ENCODE measurements around the gene VGLL4.

VGLL4 gene

DNA sequence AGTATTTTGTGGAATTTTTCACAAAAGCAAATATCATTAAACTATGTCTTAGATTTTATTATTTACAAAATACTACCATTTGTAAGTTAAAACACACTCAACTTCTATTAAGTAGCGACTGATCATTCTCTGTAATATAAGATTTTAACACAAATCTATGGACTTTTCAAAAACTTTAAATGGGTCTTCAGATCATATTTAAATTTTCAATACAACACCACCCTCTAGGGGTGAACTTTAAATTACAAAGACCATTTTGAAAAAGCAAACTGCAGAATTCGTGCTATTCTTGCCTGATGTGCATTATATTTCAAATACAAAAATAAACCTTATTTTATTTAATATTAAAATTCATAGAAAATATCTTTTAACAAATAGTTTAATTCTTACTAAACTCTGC, 8.2 kb upstream of the VGLL4 start:
- DNase-seq = peak; percentile 42

DNA sequence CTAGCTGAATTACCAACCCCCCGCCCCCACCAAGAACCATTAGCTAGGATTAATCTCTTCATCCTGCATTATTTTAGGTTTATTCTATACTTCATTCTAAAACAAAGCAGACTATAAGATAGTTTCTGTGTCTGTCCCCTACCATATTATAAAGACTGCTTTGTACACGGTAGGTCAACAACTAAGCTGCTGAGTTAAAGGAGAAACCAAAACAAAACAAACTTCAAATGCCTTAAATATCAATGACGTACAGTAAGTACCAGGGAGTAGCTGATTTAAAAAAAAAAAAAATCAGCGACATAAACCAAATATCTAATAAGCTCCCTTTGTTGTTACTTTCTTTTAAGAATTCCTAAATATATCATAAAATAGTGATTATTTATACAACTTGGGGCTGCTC, 7.8 kb upstream of the VGLL4 start:
- no peak for DNase-seq

DNA sequence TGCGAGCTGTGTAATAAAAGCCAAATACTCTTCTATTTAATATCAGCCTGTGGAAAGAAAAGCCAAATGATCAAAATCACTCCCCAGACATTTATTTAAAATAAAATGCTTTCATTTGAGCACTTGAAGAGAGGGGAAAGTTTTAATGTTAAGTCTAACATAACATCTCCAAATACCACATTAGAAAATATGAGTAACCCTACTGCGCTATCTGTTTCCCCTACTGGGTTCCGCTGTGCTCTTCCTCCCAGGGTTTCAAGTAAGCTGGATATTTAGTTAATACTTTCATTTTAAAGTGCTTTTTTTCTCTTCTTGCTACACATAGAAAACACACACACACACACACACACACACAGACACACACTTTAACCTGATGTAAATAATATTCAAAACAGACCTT, 6.7 kb upstream of the VGLL4 start:
- DNase-seq = peak; percentile 47

DNA sequence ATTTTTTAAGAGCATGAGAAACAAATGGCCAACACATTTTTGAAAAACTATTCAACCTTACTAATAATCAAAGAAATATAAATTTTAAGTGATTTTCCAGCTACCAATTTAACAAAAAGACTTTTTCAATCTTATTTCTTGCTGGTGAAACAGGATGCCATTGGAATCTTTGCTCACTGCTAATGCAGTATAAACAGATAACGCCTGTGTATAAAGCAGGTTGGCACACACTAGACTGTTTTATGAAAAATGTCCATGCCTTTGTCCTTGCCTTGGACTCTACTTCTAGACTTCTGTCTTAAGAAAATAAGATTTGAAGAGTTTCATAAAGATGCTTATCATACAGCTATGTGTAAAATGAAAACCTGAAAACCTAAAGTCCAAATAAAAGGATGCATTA, 5.0 kb upstream of the VGLL4 start:
- DNase-seq = no peak

DNA sequence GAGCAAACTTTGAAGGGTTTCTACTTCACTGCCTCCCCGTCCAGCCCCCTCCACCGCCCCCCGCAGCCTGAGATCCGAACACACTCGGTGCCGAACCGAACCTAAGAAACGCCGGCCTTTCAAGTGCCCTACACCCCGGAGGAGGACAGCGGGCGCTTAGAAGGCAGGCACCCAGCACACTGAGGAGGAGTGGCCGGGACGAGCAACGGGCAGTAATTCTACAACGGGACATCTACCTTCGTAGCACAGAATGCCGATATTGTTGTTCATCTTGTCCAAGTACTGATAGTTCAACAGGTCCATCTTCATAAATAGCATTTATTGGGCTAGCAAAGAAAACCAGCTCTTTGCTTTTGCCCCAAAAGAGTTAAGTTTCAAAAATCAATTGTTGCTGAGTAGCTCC, 513 bp downstream of the VGLL4 start:
- peak; percentile 55 for DNase-seq

DNA sequence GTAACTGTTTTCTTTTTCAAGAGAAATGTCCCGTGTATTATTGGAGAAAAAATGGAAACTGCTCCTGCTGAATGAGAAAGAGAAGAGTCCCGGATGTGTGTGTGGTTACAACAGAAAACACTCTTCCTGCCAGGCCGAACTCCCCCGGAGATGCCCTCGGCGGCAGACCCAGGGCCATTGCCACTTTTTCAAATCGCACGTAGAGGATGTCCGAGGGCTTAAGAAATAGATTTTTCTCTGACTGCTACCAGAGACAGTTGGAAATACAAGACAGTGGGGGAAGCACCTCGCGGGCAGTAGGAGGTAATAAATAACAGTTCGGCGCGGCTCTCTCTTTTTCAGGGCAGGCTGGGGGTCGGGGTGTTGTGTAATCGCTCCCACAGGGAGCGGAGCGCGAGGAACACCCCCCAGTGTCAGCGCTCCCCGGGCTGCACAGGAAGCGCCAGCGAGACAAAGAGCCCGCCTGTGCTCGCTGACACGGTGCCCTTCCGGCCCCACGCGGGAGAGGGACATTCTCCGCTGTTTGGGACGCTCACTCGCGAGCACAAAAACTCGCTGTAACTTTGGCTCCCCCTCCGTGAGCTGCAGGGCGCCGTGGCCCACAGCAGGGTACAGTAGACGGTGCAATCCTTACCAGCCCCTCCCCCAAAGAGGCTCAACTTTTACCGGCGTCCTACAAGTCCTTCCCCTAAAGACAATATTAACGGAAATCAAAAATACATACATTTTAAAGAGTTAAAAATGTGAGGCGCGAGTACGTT, 1.1 kb downstream of the VGLL4 start:
- DNase-seq = peak; percentile 83

DNA sequence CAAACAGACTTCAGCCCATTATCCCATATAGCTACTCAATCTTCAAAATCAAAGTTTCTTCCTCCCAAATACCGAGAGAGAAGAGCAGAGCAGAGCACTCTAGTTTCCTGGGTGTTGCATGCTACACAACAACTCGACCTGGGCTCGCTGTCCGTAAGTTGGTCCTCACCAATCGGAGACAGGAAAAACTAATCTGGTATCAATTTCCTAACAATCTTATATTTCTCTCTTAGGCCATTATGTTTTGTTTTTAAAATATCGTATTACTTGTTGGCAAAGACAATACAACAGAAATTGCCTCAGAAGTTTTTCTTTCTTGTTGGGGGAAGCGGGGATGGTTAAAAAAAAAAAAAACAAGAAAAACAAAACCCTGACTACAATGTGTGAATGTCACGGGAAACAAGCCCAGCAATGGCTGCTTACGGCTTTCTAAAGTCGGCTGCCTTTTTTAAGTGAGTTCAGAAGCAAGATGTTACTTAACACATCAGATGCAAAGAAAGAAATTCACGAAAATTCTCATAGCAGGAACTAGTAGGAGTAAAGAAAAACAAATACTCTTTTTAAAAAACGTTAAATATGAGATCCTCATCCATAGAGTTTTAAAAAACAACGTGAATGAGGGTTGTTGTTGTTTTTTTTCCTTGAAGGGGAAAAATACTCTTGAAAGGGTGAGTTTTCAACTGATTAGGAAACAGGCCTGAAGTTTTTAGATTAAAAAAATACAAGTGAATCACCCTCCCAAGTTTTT, 1.9 kb downstream of the VGLL4 start:
- peak; percentile 60 for DNase-seq

DNA sequence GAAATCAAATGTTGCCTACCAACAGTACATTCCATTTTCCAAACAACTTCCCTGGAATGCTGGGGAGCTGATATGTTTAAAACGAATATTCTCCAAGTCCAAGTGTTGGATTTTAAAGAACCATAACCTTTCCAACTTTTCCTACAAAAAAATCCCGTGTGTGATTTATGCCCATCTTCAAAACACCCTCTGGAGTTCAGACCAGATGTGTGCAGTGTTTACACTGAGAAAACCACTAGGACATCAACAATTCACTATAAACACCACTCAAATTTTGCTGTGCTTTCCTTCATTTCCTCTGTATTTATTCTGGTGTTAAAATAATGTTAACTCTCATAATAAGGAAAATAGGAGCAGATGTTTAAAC, 2.4 kb downstream of the VGLL4 start:
- DNase-seq = peak; percentile 44

DNA sequence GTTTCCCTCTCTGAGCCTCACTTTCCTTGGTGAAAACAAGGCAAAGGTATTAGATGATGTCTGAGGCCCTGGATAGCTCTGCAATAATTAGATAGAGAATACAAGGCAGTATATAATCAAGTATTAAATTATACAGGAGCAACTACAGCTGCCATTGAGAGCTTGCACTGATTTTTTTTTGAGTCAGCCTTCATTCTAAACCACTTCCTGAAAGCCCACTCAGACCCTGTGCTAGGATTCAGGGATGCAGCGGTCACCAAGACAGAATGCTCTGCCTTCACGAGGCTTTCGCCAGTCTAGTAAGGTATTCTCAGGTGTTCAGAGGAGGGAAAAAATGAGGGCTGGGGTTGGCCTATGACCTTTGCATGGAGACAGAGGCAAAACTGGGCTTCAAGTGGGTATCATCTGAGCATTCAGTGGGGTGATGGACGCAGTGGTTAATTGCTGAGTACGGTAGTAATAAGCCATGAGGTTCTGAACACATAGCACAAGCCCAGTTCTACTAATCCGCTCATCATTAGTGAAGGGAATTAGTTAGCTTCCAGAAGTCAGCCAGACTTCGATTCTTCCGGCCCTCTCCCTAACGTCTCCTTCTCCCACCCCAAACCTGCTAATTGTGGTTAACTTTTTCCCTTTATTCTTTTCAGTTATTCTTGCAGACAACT, 3.6 kb downstream of the VGLL4 start:
- DNase-seq = no peak

DNA sequence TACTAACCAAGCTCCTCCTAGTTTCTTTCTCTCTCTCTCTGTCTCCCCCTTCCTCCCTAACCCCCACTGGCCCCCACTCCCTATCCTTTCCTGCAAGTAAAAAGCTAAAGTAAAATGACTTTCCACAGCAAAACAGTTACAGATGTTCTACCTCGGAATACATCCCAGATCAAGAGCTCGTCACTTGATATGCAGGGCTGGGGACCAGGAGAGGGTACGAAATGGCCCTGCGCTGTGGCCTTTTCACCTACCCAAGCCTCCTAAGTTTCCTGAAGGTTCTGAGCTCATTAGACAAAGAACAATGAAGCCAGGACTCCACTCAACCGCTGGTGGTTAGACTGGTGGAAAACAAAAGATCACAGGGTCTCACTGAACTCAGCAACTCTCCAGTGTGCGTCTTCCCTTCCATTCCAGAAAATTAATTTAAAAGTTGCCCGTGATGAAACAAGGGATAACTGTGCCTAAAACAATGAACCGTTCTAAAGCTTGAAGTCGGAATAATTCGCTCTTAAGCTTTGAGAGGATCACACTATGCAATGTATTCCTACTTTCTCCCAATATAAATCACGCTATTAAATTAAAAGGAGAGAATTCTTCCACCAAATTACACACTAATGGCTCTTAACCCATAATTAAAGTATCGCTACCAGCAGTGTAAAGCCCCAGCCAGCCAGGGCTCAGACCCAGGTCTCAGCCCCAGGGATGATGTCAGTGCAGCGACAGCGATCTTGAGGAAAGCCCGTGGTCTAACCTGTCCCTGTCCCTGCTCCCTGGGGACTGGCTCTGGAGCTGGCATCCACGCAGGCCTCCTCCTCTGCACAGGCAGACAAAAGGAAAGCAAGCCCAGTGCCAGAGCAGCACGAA, 5.0 kb downstream of the VGLL4 start:
- DNase-seq = peak; percentile 88

DNA sequence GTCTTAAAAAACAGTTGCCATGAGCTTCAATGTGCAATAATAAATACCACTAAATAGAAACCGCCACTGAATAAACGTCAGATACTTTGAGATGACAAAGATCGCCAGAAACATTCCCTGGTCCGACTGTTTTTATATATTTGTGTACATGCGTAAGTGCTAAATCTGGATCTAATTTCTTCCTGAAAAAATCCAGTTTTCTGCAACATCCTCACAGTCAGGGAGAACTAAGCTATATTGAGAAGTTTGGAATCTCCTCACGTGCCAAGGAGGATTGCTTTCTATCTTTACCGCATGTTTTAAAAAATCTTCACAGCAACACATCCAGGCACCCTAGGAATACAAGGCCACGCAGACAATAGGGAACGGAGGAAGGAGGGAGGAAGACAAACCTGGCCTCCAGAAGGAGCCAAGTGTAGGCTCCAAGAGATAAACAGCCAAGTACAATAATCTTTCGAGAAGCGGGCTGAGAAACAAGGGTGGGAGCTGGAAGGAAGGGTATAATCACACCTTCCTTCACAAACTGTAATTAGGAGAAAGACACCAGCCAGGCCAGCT, 5.7 kb downstream of the VGLL4 start:
- DNase-seq = peak; percentile 75

DNA sequence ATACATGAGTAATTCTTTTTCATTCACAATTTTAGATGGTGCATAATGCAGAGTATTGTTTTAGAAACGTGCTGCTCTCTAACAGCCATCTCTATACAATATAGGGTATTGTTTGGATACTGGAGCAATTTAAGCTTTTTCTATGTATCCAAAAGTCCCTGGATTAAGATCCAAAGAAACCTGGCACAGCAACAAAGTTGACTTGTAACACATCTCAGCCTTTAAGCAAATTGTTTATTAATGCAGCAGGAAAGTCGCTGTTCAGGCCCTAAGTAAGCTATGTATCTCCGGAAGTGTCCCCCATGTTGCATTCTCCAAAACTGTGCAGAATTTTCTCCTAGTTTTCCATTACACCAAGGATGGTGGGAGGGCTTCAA, 7.3 kb downstream of the VGLL4 start:
- no peak for DNase-seq

DNA sequence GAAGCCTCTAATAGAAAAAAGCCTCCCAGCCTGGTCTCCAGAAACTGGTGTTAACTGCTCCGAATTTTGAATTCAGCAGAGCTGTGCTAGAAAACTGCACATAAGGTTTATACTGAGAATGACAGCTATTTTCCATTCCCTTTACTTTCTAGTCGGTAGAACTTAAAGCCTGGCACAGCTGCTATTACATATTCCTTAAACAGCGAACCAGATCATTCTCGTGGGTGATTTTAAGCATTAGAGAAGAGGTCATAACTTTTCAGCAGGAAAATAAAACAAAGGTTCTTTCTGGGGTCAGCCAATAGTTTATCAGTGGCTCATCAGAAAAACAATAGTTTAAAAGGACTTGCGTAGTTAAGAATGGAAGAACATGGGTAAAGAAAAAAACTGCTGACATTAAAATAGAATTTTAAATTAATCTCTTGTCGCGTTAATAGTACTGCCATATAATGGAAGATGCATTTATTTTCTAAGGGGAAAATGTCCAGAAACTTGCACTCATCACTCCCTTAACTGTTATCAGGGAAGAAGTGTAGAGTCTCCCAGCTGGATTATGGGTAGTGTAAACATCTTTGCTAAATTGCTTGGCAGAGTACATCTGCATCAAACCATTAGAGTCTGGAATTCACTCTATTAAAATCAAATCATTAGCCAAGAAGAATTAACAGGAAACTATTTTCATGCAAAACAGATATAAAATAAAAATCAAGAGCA, 7.9 kb downstream of the VGLL4 start:
- no peak for DNase-seq

DNA sequence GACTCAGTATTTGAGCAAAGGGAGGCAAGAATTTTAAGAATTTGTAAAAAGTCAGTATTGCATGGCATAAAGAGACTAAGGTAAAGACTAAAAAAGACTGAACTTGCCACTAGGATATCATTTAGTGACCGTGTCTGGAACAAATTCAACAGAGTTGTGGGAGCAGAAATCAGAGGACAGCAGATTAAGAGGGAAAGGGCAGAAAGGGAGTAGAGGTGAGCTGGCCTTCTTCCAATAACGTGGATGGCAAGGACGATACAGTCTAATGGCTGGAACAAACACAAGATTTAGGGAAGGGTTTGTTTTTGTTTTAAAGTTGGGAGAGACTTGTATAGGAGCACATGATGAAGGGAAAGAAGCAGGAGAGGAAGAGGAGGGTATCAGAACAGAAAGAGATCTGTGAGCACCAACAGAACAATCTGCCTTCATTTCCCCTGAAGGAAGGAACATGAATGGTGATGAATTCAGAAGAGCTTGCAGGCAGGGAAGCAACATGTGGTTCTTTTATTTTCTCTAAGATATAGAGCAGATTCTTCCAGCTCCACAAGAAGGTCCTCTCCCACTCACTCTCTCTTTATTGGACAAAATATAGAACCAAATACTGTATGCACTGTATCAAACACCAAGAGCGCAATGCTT, 8.6 kb downstream of the VGLL4 start:
- no peak for DNase-seq

DNA sequence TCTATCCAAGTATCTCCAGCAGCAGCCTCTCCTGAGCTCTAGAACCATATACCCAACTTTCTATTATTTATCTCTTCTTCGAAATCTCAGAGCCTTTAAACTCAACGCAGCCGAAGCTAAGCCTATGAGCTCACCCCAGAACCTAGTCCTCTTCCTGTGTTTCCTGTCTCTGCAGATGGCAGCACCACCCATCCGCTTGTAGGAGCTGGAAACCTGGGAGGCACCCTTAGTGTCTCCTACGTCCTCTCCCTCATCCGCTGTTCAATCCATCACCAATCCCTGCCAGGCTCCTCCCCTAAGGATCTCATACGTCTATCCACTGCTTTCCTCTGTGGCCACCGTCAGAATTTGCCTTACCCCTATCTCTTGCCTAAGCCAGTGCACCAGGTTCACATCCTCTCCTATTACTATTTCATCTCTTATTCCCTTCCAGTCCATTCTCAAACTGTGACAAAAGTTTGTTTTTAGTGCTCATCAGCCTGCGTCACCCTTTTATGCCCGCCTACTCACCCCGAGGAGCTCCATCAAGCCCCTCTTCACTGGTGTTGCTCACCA, 9.6 kb downstream of the VGLL4 start:
- DNase-seq = peak; percentile 21

DNA sequence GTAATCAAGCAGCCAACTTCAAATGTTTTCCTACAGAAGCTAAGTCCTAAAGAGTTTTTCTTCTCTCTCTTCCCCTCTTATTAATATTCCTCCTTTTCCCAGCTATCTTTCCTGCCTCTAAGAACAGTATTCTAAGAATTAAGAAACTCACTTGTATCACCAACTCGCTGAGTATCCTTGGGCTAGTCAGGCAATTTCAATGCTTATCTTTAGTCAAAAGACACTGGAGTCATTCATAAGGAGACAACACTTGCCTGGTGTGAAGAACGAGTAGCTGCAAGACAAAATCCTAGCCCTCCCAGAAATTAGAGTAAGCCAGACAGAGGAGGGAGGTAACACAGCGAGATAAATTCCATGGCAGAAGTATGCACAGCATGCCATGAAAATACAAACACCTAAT, 10.7 kb downstream of the VGLL4 start:
- peak; percentile 20 for DNase-seq

DNA sequence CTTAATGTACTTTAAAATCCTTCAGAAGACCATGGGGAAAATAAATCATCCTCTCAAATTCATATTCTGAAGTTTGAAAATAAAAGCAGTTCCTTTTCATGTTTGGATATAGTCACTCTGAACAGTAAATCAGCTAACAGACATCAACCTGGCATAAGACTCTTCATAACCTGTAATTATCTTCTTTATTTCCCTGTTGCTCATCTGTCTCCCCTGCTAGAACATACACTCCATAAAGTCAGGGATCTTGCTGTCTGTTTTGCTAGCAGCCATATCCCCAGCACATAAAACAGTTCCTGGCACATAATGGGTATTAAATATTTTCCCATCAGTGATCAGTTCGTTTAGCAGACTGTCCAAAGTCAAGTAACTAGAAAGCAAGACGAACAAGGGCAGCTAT, 11.2 kb downstream of the VGLL4 start:
- DNase-seq = peak; percentile 80

DNA sequence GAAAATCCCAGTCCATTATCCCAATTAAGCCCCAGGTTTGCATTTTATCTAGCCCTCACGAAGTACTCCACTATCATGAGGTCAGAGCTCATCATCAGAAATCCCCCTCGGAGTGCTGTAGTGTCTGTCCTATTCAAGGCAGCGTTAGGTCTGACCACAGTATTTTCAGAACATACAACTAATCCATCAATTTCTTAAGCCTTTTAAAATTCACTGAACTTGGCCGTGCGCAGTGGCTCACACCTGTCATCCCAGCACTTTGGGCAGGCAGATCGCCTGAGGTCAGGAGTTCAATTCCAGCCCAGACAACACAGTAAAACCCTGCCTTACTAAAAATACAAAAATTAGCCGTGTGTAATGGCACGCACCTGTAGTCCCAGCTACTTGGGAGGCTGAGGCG, 11.9 kb downstream of the VGLL4 start:
- peak; percentile 56 for DNase-seq

DNA sequence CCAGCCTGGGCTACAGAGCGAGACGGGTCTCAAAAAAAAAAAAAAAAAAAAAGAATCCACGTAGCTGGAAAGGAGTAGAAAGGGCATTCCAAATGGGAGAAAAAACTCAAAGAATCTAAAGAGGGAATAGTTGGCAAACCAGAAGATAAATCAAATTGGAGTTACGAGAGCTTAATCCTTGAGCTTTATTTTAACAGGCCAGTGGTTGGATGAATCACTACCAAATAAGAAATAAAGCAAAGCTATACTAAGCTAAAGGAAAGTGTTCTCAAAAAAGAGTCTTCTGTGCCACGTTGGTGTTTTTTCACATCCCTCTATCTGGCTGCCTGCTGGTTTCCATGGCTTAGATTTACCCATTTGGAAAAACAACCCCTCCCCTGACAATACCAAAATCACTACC, 14.0 kb downstream of the VGLL4 start:
- no peak for DNase-seq

DNA sequence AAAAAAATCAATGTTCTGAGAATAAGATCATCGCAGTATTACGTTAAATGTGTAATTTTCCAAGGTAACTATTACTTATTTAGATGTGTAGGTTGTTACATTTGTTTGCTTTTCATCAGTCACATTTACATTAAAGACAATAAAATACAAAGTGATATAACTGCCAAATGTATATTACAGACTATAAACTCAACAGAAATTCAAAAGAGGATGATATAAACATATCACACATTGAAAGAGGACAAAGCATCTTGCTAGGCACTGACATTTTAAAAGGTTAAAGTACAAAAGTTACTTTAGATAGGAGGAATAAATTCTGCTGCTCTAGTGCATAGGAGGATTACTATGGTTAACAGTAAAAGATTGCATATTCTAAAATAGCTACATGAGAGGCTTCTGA, 16.1 kb downstream of the VGLL4 start:
- DNase-seq = no peak

DNA sequence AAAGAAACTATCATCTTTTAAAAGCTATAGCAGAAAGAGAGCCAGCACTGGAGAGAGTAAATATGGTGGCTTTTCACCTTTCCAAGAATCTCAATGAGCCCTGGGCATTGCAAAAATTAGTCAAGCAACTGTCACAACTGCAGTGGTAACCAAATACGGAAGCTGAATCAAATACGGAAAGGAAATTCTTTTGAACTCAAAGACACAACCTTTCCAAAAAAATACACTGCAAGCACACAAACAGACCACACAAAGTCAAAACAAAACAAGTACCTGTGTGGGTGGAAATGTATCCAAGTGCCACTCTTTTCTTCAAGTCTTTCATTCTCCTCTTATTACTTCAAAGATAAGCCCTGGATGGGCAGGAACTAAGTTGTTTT, 17.6 kb downstream of the VGLL4 start:
- no peak for DNase-seq

Measured in NCI-H69 (cell line).